Measurements from ENCODE around the gene OXLD1.

The OXLD1 gene

GRCh38 chr17:81651692-81652091, 14.7 kb downstream of the OXLD1 start:
- peak; percentile 65 for DNase-seq (ENCODE audit: low read depth)
- no peak overlapping the region for H3K4me3 ChIP-seq (ENCODE audit: low read length)
- TF ChIP-seq CTCF (IDR thresholded peaks at IDR 0.05; ENCODE audit: insufficient read depth, low read depth, low read length, missing control alignments), result no peak

GRCh38 chr17:81650951-81651350, 15.5 kb downstream of the OXLD1 start:
- H3K4me3 ChIP-seq (ENCODE audit: low read length), result no peak overlapping the region
- TF ChIP-seq CTCF (IDR thresholded peaks at IDR 0.05; ENCODE audit: insufficient read depth, low read depth, low read length, missing control alignments), result no peak
- DNase-seq (ENCODE audit: low read depth), result no peak

GRCh38 chr17:81648707-81649085, 17.7 kb downstream of the OXLD1 start:
- TF ChIP-seq CTCF (IDR thresholded peaks at IDR 0.05; ENCODE audit: insufficient read depth, low read depth, low read length, missing control alignments), result no peak
- DNase-seq (ENCODE audit: low read depth), result no peak
- no peak overlapping the region for H3K4me3 ChIP-seq (ENCODE audit: low read length)

GRCh38 chr17:81648013-81648706, 18.2 kb downstream of the OXLD1 start:
- no peak for DNase-seq (ENCODE audit: low read depth)
- TF ChIP-seq CTCF (IDR thresholded peaks at IDR 0.05; ENCODE audit: insufficient read depth, low read depth, low read length, missing control alignments), result no peak
- no peak overlapping the region for H3K4me3 ChIP-seq (ENCODE audit: low read length)

- H3K4me3 ChIP-seq (ENCODE audit: low read length), result no peak overlapping the region
- TF ChIP-seq CTCF (IDR thresholded peaks at IDR 0.05; ENCODE audit: insufficient read depth, low read depth, low read length, missing control alignments), result no peak
Measured at GRCh38 chr17:81647640-81648012, 18.8 kb downstream of the OXLD1 start.

GRCh38 chr17:81646869-81647600, 19.4 kb downstream of the OXLD1 start:
- no peak for DNase-seq (ENCODE audit: low read depth)
- H3K4me3 ChIP-seq (ENCODE audit: low read length), result no peak overlapping the region
- no peak for TF ChIP-seq CTCF (IDR thresholded peaks at IDR 0.05; ENCODE audit: insufficient read depth, low read depth, low read length, missing control alignments)

More at GRCh38 chr17:81647640-81648012, 18.8 kb downstream of the OXLD1 start:
- DNase-seq (ENCODE audit: low read depth), result no peak
